Peyer's patch (tissue), 4 donors: ENCODE data around the gene RXRA.

Experiments used
- POLR2A ChIP-seq, 2 donors: fragments of 450-650 bp; IDR thresholded peaks; one replicate each; pipeline ENCODE4 v1.5.1; 2017; ENCODE audit warnings: antibody characterized with exemption in 2 of 2, mild to moderate bottlenecking in 2 of 2, moderate library complexity in 2 of 2
- TF ChIP-seq, protein P1 (sequence below), 6 experiments: fragments of 450-650 bp in 4 of 6; fragments of 200-600 bp in 2 of 6; sonication (generic) in 1 of 6; IDR thresholded peaks; one replicate each; pipeline ENCODE4 v1.5.1; 2017 to 2019; ENCODE audit warnings: antibody characterized with exemption in 6 of 6, mild to moderate bottlenecking in 3 of 6, moderate library complexity in 1 of 6

DNA sequence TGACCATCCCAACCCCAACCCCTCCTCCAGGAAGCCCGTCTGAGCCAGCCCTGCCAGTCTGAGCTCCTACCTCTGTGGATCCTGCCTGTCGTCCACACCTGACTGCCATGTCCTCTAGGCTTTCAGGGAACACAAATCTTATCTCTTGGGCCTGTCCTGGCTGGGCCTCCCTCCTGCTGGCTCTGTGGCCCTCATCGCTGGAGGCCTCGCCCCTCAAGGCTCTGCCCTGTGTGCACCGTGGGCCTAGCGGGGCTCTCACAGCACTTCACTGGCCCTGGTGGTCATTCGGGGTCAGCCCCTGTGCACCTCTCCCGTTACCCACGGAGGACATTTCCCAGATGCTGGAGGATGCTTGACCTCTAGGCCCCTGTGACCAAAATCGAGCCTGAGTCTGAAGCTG lies 133.3 kb downstream of the RXRA start:
- TF ChIP-seq, protein P1, sequence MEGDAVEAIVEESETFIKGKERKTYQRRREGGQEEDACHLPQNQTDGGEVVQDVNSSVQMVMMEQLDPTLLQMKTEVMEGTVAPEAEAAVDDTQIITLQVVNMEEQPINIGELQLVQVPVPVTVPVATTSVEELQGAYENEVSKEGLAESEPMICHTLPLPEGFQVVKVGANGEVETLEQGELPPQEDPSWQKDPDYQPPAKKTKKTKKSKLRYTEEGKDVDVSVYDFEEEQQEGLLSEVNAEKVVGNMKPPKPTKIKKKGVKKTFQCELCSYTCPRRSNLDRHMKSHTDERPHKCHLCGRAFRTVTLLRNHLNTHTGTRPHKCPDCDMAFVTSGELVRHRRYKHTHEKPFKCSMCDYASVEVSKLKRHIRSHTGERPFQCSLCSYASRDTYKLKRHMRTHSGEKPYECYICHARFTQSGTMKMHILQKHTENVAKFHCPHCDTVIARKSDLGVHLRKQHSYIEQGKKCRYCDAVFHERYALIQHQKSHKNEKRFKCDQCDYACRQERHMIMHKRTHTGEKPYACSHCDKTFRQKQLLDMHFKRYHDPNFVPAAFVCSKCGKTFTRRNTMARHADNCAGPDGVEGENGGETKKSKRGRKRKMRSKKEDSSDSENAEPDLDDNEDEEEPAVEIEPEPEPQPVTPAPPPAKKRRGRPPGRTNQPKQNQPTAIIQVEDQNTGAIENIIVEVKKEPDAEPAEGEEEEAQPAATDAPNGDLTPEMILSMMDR (IDR thresholded peaks at IDR 0.05), result no peak
- no peak for TF ChIP-seq POLR2A (IDR thresholded peaks at IDR 0.05)
